Neural crest cell (in vitro differentiated cells): ENCODE data around the gene S100A10. TPM values are rescaled to one million over a fixed set of nuclear protein-coding genes. Genes with fewer than 3 reads are reported as not detected.

ENCODE experiments used
- DNase-seq: peaks from one replicate; pipeline ENCODE4 v3.0.0; 2021; ENCODE audit warnings: low read depth, mixed read lengths, low spot score
- H3K27ac Mint-ChIP-seq: one replicate; pipeline ENCODE4 v1.8.0; 2021; ENCODE audit warnings: mild to moderate bottlenecking, mixed read lengths; ENCODE audit not compliant: unreplicated experiment
- H3K27me3 Mint-ChIP-seq: 2 replicates; pipeline ENCODE4 v1.8.0; 2021; ENCODE audit warnings: low read depth, mild to moderate bottlenecking, mixed read lengths
- H3K36me3 Mint-ChIP-seq: 2 replicates; pipeline ENCODE4 v1.8.0; 2021; ENCODE audit warnings: low read depth, mild to moderate bottlenecking, mixed read lengths
- H3K4me1 Mint-ChIP-seq: 2 replicates; pipeline ENCODE4 v1.8.0; 2021; ENCODE audit warnings: mixed read lengths
- H3K4me3 Mint-ChIP-seq: one replicate; pipeline ENCODE4 v1.8.0; 2021; ENCODE audit warnings: mild to moderate bottlenecking, mixed read lengths
- H3K9me3 Mint-ChIP-seq: 2 replicates; pipeline ENCODE4 v1.8.0; 2021; ENCODE audit warnings: mixed read lengths
- total RNA-seq: library from RNA; stranded (reverse); gene quantifications from 2 replicates; pipeline ENCODE4 v1.2.1, GENCODE V29; 2021
- TF ChIP-seq, protein P1 (sequence below): fragments of 200-600 bp; sonication (generic); conservative IDR thresholded peaks from 2 replicates; pipeline ENCODE4 v1.5.0; 2021; ENCODE audit warnings: antibody characterized with exemption, mild to moderate bottlenecking

S100A10 gene
- total RNA-seq, 1 donor from 2014 or later = 44.8 TPM

DNA sequence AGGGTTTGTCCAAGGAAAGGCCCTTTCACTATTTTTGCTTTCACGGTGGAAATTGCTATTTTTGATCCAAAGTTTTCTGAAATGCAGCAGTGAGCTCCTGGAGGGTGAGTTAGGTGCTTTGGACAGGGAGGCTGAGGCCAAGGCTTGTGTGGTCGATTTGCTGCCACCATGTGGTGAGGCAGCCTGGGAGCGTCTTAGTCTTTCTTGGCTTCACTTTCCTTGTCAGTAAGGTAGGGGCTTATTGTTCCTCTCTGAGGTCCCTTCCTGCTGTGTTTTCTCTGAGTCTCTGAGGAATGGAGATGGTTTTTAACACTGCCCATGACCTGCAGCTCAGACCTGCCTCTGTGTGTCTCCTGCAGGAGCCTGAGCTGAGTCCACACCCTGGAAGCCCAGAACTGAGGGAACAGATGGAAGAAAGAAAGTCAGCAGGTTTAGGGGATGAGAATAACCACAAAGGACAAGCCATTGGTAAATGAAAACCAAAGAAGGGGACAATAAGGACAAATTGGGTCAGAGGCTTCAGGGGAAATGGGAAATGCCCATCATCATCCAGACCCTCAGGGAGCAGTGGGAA, 20.1 kb upstream of the S100A10 start:
- DNase-seq = no peak
- TF ChIP-seq, protein P1, sequence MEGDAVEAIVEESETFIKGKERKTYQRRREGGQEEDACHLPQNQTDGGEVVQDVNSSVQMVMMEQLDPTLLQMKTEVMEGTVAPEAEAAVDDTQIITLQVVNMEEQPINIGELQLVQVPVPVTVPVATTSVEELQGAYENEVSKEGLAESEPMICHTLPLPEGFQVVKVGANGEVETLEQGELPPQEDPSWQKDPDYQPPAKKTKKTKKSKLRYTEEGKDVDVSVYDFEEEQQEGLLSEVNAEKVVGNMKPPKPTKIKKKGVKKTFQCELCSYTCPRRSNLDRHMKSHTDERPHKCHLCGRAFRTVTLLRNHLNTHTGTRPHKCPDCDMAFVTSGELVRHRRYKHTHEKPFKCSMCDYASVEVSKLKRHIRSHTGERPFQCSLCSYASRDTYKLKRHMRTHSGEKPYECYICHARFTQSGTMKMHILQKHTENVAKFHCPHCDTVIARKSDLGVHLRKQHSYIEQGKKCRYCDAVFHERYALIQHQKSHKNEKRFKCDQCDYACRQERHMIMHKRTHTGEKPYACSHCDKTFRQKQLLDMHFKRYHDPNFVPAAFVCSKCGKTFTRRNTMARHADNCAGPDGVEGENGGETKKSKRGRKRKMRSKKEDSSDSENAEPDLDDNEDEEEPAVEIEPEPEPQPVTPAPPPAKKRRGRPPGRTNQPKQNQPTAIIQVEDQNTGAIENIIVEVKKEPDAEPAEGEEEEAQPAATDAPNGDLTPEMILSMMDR = peak; percentile 65
- Mint-ChIP-seq H3K27me3 (peaks cover 31% of the 10 kb centered on the region), H3K27ac (no peak overlapping the region), H3K4me3 (no peak overlapping the region), H3K9me3 (no peaks in the 10 kb centered on the region), H3K36me3 (no peaks in the 10 kb centered on the region), H3K4me1 (no peaks in the 10 kb centered on the region)

DNA sequence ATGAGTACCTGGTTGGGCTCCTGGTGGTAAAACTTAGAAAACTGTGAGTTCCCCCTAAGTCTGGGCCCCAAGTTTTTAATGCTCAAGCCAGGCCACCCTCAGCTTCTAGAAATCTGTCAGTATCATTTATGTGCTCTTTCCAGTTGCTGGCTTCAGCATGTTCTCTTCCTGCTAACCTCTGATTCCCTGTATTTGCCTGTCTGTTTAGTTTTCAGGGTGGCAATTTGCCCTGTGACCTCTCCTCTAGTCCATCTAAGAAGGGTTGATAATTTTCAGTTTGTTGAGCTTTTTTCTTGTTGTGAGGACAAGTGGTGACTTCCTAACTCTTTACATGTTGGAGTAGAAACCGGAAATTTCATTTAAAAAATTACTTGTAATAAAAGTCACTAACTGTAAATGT, 16.0 kb upstream of the S100A10 start:
- Mint-ChIP-seq H3K4me1 (no peaks in the 10 kb centered on the region), H3K27me3 (peaks cover 55% of the 10 kb centered on the region), H3K36me3 (no peaks in the 10 kb centered on the region), H3K27ac (peak overlapping the region; percentile 31), H3K9me3 (no peaks in the 10 kb centered on the region), H3K4me3 (no peak overlapping the region)
- TF ChIP-seq, protein P1 = no peak
- DNase-seq = no peak

DNA sequence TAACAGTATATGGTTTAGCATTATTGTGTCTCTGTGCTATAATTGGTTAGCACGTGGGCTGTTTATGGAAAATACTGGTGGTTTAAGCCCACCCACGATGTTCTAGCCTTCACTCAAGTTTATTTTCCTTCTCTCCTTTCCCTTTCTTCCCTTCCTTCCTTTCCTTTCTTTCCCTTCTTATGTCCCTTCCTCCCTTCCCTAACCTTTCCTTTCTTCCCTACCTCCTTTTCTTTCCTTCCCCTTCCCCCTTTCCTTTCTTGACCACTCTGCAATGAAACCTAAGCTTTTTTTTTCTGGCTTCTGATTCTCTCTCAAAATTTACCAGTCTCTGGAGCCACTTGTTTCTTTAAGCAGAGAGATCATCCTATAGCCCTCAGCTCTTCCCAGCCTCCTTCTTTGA, 13.4 kb upstream of the S100A10 start:
- no peaks in the 10 kb centered on the region for H3K4me1 Mint-ChIP-seq
- H3K36me3 Mint-ChIP-seq = no peaks in the 10 kb centered on the region
- H3K4me3 Mint-ChIP-seq = no peak overlapping the region
- H3K27ac Mint-ChIP-seq = no peak overlapping the region
- TF ChIP-seq, protein P1 = no peak
- peaks cover 63% of the 10 kb centered on the region for H3K27me3 Mint-ChIP-seq
- DNase-seq = no peak
- no peaks in the 10 kb centered on the region for H3K9me3 Mint-ChIP-seq

- H3K27me3 Mint-ChIP-seq = peaks cover 64% of the 10 kb centered on the region
- no peaks in the 10 kb centered on the region for H3K9me3 Mint-ChIP-seq
- DNase-seq = no peak
- TF ChIP-seq, protein P1 = no peak
- H3K4me3 Mint-ChIP-seq = no peak overlapping the region
- H3K36me3 Mint-ChIP-seq = no peaks in the 10 kb centered on the region
- H3K4me1 Mint-ChIP-seq = no peaks in the 10 kb centered on the region
- no peak overlapping the region for H3K27ac Mint-ChIP-seq
Observed at GRCh38 chr1:152005360-152005912, 11.8 kb upstream of the S100A10 start.

DNA sequence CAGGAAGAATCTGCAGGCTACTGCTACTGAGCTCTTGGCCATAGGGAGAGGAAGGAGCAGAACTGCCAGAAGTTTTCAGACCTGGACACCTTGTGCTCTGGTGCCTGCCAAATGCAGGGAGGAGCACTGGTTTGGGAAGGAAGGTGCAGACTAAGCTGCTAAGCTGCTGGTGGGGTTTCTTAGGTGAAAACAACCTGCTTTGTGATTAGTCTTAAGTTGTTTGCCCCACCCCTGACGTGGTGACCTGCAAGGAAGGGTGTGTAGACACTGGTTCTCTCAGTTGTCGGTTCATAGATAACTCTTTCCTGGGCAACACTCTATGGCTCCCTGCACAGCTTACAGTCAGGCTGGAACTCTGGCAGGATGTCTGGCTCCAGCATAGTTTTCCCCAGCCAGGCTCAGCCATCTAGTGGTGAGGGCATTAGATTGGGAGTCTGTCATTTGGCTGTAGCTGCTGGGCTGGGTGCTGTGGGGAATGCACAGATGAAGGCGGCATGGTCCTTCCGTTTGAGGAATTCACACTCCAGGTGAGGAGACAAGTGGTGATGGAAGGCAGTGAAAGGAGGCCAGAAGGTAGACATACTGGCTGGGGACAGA, 10.3 kb upstream of the S100A10 start:
- DNase-seq = no peak
- no peaks in the 10 kb centered on the region for H3K36me3 Mint-ChIP-seq
- peaks cover 67% of the 10 kb centered on the region for H3K27me3 Mint-ChIP-seq
- no peaks in the 10 kb centered on the region for H3K4me1 Mint-ChIP-seq
- H3K4me3 Mint-ChIP-seq = no peak overlapping the region
- no peaks in the 10 kb centered on the region for H3K9me3 Mint-ChIP-seq
- TF ChIP-seq, protein P1 = no peak
- no peak overlapping the region for H3K27ac Mint-ChIP-seq
